Activated T-cell treated with anti-CD3 and anti-CD28 coated beads, Interleukin-2, amount 50 U/mL, for 24 hours (primary cell): Measurements from ENCODE around the gene GOLT1B.

Source experiments
- DNase-seq: peaks from one replicate; pipeline ENCODE4 v3.0.0-alpha.2; 2020
- H3K27ac Mint-ChIP-seq: 2 replicates; pipeline ENCODE4 v1.8.0; 2020; ENCODE audit warnings: mild to moderate bottlenecking, mixed read lengths
- H3K27me3 Mint-ChIP-seq: 2 replicates; pipeline ENCODE4 v1.8.0; 2020; ENCODE audit warnings: mixed read lengths
- H3K36me3 Mint-ChIP-seq: 2 replicates; pipeline ENCODE4 v1.8.0; 2020; ENCODE audit warnings: low read depth, mixed read lengths
- H3K4me1 Mint-ChIP-seq: 2 replicates; pipeline ENCODE4 v1.8.0; 2020; ENCODE audit warnings: low read depth, mixed read lengths
- H3K4me3 Mint-ChIP-seq: 2 replicates; pipeline ENCODE4 v1.8.0; 2020; ENCODE audit warnings: mild to moderate bottlenecking, moderate library complexity, mixed read lengths
- H3K9me3 Mint-ChIP-seq: 2 replicates; pipeline ENCODE4 v1.8.0; 2020; ENCODE audit warnings: mixed read lengths

The GOLT1B gene

DNA sequence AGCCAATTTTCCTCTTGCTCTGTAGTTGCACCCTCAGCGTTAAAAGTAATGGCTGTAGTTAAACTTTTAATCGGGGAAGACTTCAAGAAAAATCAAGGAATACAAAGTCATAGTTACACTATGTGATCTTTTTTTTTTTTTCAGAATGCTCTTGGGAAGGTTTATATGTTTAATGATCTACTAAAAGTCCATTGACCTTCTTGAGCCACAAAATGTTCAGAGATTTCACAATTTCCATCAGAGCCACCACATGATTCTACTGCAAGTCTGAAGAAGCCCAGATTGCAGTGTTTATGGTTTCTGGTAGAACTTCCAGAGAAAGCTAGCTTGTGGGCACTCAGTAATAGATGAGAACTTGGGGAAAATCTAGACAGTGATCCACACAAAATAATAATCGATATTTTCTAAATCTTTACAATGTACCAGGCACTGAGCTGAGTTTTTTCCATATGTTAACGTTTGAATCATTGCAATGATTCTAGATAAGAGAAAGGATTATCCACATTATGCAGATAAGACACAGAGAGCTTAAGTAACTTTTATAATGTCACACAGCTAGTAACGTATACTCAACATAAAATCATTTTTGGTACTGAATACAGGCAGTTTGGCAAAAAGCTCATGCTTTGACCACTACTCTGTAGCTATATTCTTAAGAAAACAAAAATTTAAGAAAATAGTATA is 64.8 kb downstream of the GOLT1B start:
- no peak overlapping the region for H3K4me3 Mint-ChIP-seq
- H3K4me1 Mint-ChIP-seq: no peaks in the 10 kb centered on the region
- no peak for DNase-seq
- no peaks in the 10 kb centered on the region for H3K27me3 Mint-ChIP-seq
- no peaks in the 10 kb centered on the region for H3K36me3 Mint-ChIP-seq
- no peak overlapping the region for H3K27ac Mint-ChIP-seq
- H3K9me3 Mint-ChIP-seq: no peaks in the 10 kb centered on the region

DNA sequence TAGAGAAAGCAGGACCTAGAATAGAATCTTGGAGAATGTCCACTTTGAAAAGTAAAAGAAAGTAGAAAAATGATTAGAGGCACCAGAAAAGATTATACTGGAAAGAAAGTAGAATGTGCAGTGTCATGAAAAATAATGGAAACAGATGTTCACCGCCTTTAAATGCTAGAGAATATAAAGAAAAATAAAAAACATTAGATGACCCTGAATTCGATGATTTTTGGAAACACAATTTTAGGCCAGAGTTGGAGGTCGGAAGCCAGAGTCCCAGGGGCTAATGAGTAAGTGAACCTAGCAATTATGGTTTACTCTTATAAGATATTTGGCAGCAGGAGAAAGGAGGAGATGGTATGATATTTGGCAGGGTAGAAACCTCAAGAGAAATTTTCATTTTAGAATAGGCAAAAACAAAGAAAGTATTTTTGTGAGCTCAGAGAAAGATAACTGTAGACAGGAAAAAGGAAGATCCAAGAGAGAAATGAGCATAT is 65.4 kb downstream of the GOLT1B start:
- no peaks in the 10 kb centered on the region for H3K9me3 Mint-ChIP-seq
- no peaks in the 10 kb centered on the region for H3K4me1 Mint-ChIP-seq
- no peak for DNase-seq
- no peaks in the 10 kb centered on the region for H3K27me3 Mint-ChIP-seq
- H3K27ac Mint-ChIP-seq: no peak overlapping the region
- H3K36me3 Mint-ChIP-seq: no peaks in the 10 kb centered on the region
- no peak overlapping the region for H3K4me3 Mint-ChIP-seq
